ENCODE measurements around the gene SPTB.

Gene SPTB

DNA sequence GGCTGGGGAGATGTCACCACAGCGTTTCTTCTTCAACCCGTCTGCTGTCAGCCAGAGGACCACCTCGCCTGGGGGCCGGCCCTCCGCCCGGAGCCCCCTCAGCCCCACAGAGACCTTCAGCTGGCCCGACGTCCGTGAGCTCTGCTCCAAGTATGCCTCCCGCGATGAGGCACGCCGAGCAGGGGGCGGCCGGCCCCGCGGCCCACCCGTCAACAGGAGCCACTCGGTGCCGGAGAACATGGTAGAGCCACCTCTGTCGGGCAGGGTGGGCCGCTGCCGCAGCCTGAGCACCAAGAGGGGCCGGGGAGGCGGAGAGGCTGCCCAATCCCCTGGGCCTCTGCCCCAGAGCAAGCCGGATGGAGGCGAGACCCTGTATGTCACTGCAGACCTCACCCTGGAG is 136.6 kb downstream of the SPTB start:
- DNase-seq = no peak

DNA sequence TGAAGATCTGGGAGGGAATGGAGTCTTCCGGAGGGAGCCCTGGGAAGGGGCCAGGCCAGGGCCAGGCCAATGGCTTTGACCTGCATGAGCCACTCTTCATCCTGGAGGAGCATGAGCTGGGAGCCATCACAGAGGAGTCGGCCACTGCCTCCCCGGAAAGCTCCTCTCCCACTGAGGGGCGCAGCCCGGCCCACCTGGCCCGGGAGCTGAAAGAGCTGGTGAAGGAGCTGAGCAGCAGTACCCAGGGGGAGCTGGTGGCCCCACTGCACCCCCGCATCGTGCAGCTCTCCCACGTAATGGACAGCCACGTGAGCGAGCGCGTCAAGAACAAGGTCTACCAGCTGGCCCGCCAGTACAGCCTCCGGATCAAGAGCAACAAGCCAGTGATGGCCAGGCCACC is 137.7 kb downstream of the SPTB start:
- no peak for DNase-seq

DNA sequence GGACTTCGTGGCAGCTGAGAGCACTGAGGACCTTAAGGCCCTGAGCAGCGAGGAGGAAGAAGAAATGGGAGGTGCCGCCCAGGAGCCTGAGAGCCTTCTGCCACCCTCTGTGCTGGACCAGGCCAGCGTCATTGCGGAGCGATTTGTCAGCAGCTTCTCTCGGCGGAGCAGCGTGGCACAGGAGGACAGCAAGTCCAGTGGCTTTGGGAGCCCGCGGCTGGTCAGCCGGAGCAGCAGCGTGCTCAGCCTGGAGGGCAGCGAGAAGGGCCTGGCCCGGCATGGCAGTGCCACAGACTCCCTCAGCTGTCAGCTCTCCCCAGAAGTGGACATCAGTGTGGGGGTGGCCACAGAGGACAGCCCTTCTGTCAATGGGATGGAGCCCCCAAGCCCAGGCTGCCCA is 138.5 kb downstream of the SPTB start:
- no peak for DNase-seq

DNA sequence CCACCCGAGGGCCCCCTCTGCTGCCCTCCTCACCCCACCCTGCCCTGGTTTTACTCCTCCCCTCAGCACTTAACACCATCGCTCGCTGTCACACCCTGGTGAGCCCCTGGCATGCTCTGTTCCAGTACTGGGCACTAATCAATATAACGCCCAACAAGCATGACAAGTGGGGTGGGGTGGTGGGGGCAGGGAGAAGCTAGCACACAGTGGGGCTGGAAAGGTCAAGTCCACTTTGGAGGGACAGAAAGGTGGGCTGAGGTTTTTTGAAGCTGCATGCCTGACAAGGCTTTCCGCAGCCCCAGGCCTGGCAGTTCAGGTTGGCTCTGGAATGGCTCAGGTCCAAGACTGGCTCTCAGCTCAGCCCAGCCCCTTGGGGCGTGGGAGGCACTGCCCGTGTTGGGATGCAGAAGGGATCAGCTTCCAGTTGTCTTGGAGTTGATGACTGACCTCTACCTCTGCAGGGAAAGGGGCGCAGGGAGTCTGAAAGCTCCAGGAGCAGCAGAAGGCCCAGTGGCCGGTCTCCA is 141.4 kb downstream of the SPTB start:
- no peak for DNase-seq

DNA sequence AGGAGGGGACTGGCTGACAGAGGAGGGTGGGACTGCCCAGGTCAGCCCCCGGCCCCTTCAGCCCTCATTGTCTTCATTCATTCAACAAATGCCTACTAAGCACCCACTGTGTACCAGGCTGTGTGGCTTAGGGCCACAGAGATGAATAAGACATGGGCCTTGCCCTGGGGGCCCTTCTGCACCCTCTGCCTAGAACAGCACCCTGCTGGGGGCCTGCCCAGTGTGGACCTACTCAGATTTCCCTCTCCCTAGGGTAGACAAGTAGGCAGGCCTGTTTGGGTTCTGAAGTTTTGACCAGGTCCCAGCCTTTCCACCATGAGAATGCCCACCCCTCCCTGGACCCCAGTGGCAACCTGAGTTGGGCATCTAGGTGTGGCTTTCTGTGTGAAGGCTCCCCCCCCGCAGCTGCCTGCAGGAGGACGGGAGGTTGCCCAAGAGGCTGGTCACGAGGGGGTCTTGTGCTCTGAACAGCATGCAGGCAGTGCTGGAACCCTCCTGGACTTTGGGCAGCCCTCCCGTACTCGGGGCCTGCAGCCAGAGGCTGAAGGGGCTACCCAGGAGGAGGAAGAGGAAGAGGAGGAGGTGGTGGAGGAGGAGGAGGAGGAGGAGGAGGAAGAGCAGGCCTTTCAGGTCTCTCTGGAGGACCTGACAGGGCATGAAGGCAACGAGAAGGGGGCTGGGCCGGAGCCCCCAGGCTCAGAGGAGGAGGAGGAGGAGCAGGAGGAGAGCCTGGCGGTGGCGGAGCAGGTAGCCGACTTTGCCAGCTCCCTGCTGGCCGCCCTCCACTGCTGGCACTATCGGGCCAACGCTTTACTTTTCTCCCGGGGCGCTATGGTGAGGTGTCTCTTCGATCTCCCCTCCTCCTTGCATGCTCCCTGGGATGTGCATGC is 142.1 kb downstream of the SPTB start:
- DNase-seq = no peak

DNA sequence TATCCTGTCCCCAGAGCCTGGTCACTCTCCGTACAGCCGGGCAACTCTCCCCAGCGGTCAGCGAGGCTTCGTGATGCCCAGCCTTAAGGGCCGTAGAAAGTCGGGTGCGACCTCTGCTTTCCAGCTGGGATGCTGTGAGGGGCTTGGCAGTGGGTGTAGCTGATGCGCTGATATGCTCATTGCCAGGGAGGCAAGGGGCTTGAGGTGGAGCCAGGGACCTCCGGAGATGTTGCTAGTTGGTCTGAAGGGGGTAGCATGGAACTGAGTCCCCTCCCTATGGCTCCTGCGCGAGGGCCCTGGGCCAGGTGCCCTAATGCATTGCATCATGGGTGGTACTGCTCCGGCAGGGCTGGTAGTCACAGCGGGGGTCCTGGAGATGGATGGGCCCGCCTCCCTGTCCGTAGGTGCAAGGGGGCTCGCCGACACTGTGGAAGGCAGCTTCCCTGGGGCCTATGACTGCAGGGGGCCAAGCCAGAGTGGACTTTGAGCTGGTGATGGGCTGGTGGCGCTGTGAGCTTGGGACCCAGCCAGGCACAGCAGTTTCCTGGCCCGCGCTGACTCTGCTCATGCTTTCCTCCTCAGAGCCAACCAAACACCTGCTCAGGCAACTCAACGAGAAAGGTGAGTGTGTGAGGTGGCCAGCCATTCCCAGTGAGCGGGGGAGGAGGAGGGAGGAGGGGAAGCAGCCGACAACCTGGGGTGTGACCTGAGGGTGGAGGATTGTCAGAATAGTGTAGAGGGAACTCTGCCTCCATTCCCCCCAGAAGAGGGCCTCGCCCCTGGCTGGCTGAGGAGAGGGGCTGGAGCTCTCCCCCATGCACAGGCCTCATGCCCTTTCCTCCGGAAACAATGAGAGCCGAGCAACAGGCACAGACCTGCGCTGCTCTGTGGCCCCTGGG is 143.2 kb downstream of the SPTB start:
- DNase-seq = no peak

DNA sequence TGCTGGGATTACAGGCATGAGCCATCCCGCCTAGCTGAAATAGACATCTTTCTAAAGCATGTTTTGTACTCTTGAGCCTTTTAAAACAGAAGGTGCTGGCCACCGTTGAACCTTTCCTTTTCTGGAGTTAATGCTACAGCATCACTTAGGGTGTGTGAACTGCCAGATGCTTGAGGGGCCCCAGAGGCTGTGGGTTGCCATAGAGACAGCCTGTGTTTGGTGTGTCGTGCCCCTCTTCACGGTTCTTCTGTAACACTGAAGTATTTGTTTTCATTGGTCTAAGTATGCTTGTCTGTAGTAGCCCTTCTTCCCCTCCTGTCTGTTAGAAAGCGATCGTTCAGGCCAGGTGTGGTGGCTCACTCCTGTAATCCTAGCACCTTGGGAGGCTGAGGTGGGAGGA is 144.7 kb downstream of the SPTB start:
- no peak for DNase-seq

DNA sequence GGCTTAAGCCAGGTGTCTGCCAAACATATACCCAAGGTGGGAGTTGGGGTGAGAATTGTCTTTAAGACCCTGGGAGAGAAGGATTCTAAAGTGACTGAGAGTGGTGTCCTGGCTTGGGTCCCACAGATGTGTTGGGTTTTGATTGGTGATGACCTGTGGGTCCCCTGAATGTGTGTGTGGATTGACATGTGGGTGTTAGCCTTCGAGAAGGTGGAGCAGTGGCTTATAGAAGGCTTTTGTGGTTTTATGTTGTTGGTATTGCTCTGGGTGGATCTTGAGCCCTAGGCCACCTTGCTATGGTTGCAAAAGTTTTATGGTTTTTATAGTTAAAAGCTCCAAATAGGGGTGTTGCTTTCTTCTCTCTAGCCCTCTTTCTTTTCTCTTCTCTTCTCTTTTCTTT is 145.8 kb downstream of the SPTB start:
- DNase-seq = no peak

DNA sequence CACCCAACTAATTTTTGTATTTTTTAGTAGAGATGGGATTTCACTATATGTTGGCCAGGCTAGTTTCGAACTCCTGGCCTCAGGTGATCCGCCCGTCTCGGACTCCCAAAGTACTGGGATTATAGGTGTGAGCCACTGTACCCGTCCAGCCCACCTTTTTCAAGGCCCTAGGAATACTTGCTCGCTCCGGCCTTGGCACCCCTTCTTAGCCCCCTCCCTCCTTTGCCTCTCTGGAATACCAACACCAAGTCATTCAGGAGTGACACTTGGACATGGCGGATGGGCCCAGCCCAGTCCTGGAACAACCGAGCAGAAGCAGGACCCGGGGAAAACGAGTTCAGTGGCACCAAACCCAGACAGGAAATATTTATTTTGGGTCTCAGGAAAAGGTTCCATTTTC is 146.4 kb downstream of the SPTB start:
- DNase-seq = no peak

DNA sequence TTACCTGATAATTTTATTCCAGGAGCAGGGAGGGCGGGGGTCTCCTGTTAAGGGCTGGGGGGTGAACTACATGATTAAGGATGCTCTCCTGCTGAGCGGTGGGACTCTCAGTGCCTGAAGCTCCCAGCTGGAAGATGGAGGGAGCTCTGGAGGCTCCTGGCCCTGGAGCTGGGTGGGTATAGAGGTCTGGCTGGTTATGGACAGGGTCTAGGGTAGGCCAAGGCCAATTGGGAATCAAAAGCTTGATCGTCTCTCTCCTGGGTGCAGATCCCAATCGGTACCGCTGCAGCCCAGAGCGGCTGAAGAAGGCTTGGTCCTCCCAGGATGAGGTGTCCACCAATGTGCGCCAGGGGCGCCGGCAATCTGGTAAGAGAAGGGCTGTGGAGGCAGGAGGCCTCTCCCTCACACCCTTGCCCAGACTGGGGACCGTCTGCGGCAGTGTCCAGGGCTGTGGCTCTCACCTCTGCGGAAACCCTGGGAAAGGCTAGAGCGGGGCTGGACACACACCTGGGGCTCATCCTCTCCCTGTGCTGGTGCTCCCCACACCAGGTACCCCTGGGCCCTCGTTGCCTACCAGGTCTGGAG is 147.1 kb downstream of the SPTB start:
- DNase-seq = no peak

DNA sequence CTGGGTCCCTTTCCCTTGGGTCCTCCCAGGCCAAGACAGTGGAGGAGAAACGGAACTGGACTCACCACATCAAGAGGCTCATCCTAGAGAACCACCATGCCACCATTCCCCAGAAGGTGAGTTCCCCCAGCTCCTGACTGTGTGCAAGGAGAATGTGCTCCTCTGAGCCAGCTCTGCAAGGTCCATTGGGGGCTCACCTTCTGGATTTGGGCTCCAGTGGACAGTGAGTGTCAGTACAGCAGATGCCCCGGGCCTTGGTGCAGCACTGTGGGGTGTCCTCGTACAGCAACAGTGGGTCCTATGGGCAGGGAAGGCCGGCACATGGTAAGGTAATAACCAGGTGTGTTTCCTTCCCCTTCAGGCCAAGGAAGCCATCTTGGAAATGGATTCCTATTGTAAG is 147.6 kb downstream of the SPTB start:
- DNase-seq = no peak

DNA sequence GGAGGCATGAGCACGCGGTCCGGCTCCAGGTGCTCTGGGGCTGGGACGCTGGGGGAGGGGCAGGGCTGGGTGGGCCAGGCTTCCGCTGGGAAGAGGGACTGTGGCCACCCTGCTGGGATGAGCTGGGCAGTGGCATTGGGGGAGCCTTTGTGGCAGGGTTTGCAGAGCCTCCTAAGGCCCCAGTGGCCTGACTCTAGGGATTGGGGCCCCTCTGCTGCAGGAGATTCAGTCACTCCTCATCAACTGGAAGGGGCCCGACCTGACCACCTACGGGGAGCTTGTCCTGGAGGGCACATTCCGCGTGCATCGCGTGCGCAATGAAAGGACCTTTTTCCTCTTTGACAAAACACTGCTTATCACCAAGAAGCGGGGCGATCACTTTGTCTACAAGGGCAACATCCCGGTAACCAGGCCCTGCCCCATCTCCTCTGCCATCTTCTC is 148.5 kb downstream of the SPTB start:
- DNase-seq = no peak

DNA sequence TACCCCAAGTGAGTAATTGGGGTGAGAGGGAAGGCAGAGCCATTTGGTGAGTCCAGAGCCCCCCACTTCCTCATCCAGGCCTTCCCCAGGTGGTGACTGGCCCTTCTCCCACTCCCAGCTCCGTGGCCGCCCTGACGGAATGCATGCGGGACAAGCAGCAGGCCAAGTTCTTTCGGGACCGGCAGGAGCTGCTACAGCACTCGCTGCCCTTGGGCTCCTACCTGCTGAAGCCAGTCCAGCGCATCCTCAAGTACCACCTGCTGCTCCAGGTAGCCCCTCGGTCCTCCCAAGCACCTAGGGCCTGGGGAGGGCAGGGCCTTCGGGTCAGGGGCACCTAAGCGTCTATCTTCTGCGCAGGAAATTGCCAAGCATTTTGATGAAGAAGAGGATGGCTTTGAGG is 149.0 kb downstream of the SPTB start:
- DNase-seq = no peak

DNA sequence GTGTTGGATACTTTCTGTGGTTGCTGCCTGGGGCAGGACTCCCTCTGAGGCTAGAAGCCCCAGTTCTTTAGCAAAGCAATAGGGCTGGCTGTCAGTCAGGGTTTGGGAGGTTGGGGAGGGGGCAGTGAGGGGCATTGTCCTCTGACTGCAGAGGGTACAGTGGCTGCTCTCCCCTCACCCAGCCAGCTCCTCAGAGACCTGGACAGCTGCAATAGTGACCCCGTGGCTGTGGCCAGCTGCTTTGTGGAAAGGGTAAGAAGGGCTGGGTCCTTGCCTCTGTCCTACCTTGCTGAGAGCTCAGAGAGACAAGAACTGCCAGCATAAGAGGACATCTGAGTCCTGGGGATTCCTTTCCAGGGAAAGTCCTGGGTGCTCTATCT is 149.7 kb downstream of the SPTB start:
- DNase-seq = no peak

DNA sequence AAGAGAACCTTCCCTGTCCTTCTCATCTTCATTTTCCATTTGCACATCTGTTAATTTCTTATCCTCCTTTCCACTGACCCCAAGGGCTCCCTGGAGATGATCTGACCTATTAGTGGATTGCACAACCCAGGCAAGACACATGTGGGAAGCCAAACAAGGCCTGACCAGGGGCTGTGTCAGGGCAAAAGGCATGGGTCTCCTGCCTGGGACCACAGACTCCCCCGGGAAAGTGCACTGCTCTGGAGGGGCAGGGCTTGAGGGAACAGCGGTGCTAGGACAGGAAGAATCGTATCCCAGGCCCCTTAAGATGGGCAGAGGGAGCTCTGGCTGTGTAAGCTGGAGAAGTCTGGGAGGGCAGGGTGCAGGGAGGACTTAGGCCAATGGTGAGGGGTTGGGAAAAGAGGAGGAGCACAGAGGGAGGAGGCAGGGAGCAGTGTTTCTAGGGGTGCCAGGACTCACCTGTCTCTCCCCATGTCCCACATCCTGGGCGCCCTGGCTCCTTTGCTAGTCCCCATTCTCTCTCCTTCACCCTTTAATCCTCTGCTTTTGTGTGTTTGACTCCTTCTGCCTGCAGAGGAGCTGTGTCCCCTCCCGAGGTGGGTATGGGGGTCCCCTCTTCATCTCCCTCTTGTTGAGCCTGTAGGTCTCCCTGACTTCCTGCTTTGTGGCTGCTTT is 150.2 kb downstream of the SPTB start:
- no peak for DNase-seq

DNA sequence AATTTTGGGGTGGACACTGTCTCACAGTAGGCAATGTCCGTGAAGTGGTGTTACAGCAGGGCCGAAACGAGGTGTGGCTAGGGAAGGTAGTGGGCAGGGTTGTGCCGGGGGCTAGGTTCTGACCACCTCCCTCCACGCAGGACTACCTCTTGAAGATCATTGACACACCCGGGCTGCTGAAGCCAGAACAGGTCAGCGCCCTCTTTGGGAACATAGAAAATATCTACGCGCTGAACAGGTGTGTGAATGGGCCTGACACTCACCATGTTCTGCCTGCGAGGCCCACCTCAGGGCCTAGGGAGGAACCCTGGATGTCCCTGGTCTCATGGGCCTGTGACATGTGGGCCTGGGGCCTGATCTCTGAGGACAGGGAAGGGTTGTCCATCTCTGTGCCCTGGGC is 150.9 kb downstream of the SPTB start:
- no peak for DNase-seq

DNA sequence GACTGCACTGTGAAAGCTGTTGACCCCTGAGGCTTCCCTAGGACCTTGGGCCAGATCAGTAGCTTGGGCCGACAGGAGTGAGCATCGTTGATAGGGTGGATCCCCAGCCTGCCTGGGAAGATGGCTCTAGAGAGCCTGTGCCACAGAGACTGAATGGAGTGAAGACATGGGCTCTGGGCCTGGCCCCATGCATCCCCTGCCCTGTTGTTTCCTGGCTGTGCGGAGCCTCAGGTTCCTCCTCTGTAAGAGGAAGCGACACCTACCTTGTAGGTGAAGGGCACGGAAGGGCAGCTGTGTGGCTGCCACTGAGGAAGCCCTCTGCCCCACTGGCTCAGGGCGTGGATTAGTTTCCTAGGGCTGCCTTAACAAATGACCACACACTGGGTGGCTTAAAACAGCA is 151.6 kb downstream of the SPTB start:
- no peak for DNase-seq

DNA sequence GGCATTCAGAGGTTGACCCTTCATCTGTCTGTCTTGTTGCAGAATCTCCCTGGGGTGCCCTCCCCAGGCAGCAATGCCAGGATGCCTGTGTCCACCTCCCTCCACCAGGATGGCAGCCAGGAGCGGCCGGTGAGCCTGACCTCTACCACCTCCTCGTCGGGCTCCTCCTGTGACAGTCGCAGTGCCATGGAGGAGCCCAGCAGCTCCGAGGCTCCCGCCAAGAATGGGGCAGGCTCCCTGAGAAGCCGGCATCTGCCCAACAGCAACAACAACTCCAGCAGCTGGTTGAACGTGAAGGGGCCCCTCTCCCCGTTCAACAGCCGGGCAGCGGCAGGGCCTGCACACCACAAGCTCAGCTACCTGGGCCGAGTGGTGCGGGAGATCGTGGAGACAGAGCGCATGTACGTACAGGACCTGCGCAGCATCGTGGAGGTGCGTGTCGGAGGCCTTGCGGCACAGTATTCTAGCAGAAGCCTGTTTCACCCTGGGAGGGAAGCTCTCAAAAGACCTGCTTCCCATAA is 152.1 kb downstream of the SPTB start:
- DNase-seq = no peak

DNA sequence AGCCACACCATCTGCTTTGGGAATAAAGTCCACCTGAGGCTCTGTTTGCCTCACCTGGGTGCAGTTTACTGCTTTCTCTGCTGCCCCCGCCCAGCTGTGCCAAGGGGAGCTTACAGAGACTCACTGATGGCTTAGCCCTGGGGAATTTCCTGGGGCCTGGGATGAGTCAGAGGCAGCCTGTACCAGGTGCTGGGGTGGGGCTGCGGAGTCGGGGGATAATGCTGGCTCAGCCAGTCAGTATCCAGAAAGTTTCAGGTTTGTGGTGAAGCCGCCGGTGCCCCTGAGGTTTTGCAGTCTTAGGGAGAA is 153.2 kb downstream of the SPTB start:
- no peak for DNase-seq

DNA sequence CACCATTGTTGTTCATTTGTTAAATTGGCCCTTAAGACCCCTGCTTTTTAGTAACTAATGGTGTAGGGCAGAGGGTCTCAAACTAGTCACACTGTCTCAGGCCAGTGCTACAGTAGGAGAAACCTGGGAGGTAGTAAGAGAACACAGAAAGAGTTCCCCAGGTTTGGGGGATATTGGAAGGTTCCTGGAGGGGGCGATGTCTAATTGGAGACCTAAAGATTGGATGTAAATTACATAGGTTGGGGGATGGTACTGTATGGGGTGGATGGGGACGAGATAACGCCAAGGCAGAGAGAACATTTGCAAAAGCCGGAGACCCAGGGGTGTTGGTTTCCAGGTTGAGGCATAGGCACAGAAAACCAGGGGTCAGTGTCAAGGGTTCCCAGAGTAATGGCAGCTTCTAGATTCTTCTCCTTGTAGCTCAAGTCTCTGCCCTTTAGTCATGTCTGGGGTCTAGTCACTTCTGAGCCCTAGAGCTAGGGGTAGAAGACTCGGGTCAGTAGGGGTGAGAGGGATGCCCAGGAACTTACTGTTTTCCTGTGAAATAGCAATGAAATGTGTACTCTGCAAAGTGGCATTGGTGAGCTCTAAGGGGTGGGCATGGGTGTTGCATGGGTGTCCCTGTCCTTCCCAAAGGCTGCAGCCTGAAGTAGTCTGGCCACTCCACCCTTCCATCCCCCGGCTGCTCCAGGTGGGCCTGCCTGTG is 153.7 kb downstream of the SPTB start:
- DNase-seq = no peak

DNA sequence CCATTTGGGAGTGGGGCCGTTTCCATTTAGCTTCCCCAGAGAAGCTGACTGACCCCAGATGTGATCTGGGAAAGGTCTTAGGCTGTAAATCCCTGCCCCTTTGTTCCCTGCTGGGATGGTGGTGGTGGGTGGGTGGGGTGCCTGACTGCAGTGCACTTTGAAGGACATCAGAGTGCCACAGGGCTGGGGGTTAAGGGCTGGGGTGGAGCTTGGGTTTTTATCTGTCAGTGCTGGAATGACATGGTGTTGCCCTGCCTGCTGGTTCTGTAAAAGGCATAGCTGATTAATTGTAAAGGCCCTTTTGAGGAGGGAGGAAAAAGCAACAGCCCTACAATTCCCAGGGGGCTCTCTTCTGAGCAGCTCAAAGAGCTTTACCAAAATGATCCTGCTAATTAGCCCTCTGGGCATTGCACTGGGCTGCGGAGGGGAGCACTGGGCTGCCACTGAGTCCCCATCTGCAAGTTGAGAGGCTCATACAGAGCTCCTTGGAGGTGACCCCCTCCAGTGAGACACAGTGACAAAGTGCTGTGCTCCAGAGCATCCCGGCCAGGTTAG is 154.4 kb downstream of the SPTB start:
- no peak for DNase-seq

DNA sequence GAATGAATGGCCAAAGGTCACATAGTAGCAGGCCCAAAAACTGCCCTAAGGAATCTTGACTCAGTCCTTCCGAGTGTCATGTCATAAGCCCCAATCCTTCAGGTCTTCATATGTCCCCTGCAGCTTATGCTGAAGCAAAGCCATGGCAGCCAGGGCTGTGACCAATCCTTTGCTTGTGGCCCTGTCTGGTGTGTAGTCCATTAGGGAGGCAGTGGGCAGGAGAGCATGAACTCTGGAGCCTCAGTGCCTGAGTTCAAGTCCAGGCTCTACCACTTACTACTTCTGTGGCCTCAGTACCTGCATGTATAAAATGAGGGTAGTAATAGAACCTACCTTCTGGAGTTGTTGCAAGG is 155.2 kb downstream of the SPTB start:
- no peak for DNase-seq
